IMR-90 (cell line): ENCODE measurements around the gene PRPF6. TPM values are rescaled to one million over a fixed set of nuclear protein-coding genes. Genes with fewer than 3 reads are reported as not detected.

Experiments
- ATAC-seq: fragments of 200-7000 bp; cut with Tn5 transposase; 2 replicates; pipeline ENCODE4 v1.9.1; 2020; ENCODE audit warnings: low read depth, mild to moderate bottlenecking, moderate library complexity
- BruUV-seq: library from RNA; stranded (reverse); fragments of 400-500 nt; replicated peaks from 2 replicates; lab custom pipeline; 2021; lab: Mats Ljungman, UMichigan
- CTCF ChIA-PET: fragments of 300-600 bp; formaldehyde crosslinking; extraction: SDS; loops from one replicate; lab custom pipeline; 2021; ENCODE audit warnings: antibody characterized with exemption; lab: Yijun Ruan, JAX
- POLR2A ChIA-PET: fragments of 300-600 bp; sonication (Branson Sonifier 250); formaldehyde crosslinking; loops from one replicate; lab custom pipeline; 2022; ENCODE audit warnings: antibody characterized with exemption; ENCODE audit not compliant: unreplicated experiment; lab: Charles Lee
- DNase-seq: peaks from one replicate; pipeline ENCODE4 v3.0.0; 2013
- H2AFZ ChIP-seq: replicated peaks from 2 replicates; pipeline ENCODE3; 2013; ENCODE audit warnings: low read length, mild to moderate bottlenecking; ENCODE audit not compliant: poor library complexity
- H2AK5ac ChIP-seq: 2 replicates; pipeline ENCODE4 v1.6.1; 2013; ENCODE audit warnings: low read depth, low read length, inconsistent platforms
- H2AK9ac ChIP-seq: replicated peaks from 2 replicates; pipeline ENCODE3; 2013; ENCODE audit warnings: mild to moderate bottlenecking, low read depth, low read length, moderate library complexity; ENCODE audit not compliant: poor library complexity
- H2BK120ac ChIP-seq: 2 replicates; pipeline ENCODE4 v1.6.1; 2013; ENCODE audit warnings: low read depth, low read length, inconsistent platforms
- H2BK15ac ChIP-seq: 3 replicates; pipeline ENCODE4 v1.6.1; 2013; ENCODE audit warnings: low read depth, low read length, inconsistent platforms
- H2BK20ac ChIP-seq: 2 replicates; pipeline ENCODE4 v1.6.1; 2013; ENCODE audit warnings: low read depth, mild to moderate bottlenecking, inconsistent platforms, low read length, moderate library complexity
- H2BK5ac ChIP-seq: 2 replicates; pipeline ENCODE4 v1.6.1; 2013; ENCODE audit warnings: mild to moderate bottlenecking, low read depth, low read length, inconsistent platforms; ENCODE audit not compliant: poor library complexity, severe bottlenecking
- H3K14ac ChIP-seq: replicated peaks from 2 replicates; pipeline ENCODE4 v1.6.1; 2013; ENCODE audit warnings: low read depth, low read length, inconsistent platforms
- H3K18ac ChIP-seq: 2 replicates; pipeline ENCODE4 v1.6.1; 2013; ENCODE audit warnings: low read depth, low read length, control low read depth
- H3K23ac ChIP-seq: 2 replicates; pipeline ENCODE4 v1.6.1; 2013; ENCODE audit warnings: low read depth, low read length, inconsistent platforms
- H3K27ac ChIP-seq: 2 replicates; pipeline ENCODE4 v1.5.1; 2013; ENCODE audit warnings: mild to moderate bottlenecking, control low read depth, low read length; ENCODE audit not compliant: insufficient read depth
- H3K27me3 ChIP-seq: 2 replicates; pipeline ENCODE4 v1.6.1; 2013; ENCODE audit warnings: low read length; ENCODE audit not compliant: control insufficient read depth, insufficient read depth
- H3K36me3 ChIP-seq: 2 replicates; pipeline ENCODE4 v1.6.1; 2013; ENCODE audit warnings: low read length, mixed read lengths; ENCODE audit not compliant: control insufficient read depth, insufficient read depth
- H3K4ac ChIP-seq: 2 replicates; pipeline ENCODE4 v1.6.1; 2013; ENCODE audit warnings: low read depth, low read length, inconsistent platforms
- H3K4me1 ChIP-seq: 2 replicates; pipeline ENCODE4 v1.6.1; 2013; ENCODE audit warnings: low read length, mixed read lengths; ENCODE audit not compliant: control insufficient read depth, insufficient read depth
- H3K4me2 ChIP-seq: 2 replicates; pipeline ENCODE4 v1.6.1; 2013; ENCODE audit warnings: low read depth, mild to moderate bottlenecking, control low read depth, low read length, moderate library complexity
- H3K4me3 ChIP-seq: 2 replicates; pipeline ENCODE4 v1.5.1; 2013; ENCODE audit warnings: low read depth, mild to moderate bottlenecking, control low read depth, low read length, moderate library complexity; ENCODE audit not compliant: insufficient read depth
- H3K56ac ChIP-seq: 2 replicates; pipeline ENCODE4 v1.6.1; 2013; ENCODE audit warnings: low read length, inconsistent platforms; ENCODE audit not compliant: insufficient read depth; ENCODE audit errors: extremely low read depth
- H3K79me1 ChIP-seq, 2 experiments: 2 replicates each; pipeline ENCODE4 v1.6.1; 2013; ENCODE audit warnings: low read length in 2 of 2, inconsistent platforms in 1 of 2, low read depth in 1 of 2
- H3K9ac ChIP-seq: 2 replicates; pipeline ENCODE4 v1.6.1; 2013; ENCODE audit warnings: low read depth, low read length, control low read depth
- H3K9me1 ChIP-seq: 2 replicates; pipeline ENCODE4 v1.6.1; 2013; ENCODE audit warnings: low read length, inconsistent platforms; ENCODE audit not compliant: insufficient read depth
- H3K9me3 ChIP-seq: 2 replicates; pipeline ENCODE4 v1.6.1; 2013; ENCODE audit warnings: low read length; ENCODE audit not compliant: control insufficient read depth, insufficient read depth
- H4K20me1 ChIP-seq: 2 replicates; pipeline ENCODE4 v1.6.1; 2013; ENCODE audit warnings: low read length, inconsistent platforms; ENCODE audit not compliant: insufficient read depth
- H4K5ac ChIP-seq: 2 replicates; pipeline ENCODE4 v1.6.1; 2013; ENCODE audit warnings: mild to moderate bottlenecking, low read depth, low read length, control low read depth
- H4K8ac ChIP-seq, 2 experiments: 2 replicates each; pipeline ENCODE4 v1.6.1; 2013; ENCODE audit warnings: low read depth in 2 of 2, low read length in 2 of 2, control low read depth in 1 of 2, inconsistent platforms in 1 of 2
- H4K91ac ChIP-seq: 2 replicates; pipeline ENCODE4 v1.6.1; 2013; ENCODE audit warnings: low read depth, low read length, inconsistent platforms; ENCODE audit not compliant: insufficient read depth
- MXI1 ChIP-seq: IDR thresholded peaks from 2 replicates; pipeline ENCODE4 v1.6.1; 2012; ENCODE audit warnings: low read depth, mild to moderate bottlenecking, low read length, moderate library complexity, borderline replicate concordance
- WGBS, 2 experiments: methylation state at CpG; one replicate each; pipeline versions ENCODE4 v1.1.5 to v1.1.7; 2013; ENCODE audit warnings: missing lambda C conversion rate in 2 of 2; ENCODE audit not compliant: insufficient read length in 1 of 2; ENCODE audit errors: extremely low coverage in 2 of 2; 5-methylcytosine and 5-hydroxymethylcytosine counted together
- dilution Hi-C: fragments of 300-500 bp; cut with HindIII; formaldehyde crosslinking; loops from one replicate; pipeline ENCODE4 v1.14.3; 2018; ENCODE audit warnings: low sequenced_read_pairs; ENCODE audit not compliant: unreplicated experiment
- in situ Hi-C: fragments of 300-500 bp; cut with MboI; formaldehyde crosslinking; loops from 3 replicates; pipeline ENCODE4 v1.14.3; 2019; ENCODE audit warnings: low sequenced_read_pairs, inconsistent platforms, mixed read lengths
- intact Hi-C: fragments of 100-400 bp; cut with micrococcal nuclease; formaldehyde crosslinking; loops from 2 replicates; pipeline ENCODE4 v1.10.0; 2022
- polyA plus RNA-seq, 3 experiments: library from polyadenylated mRNA; depleted of rRNA; stranded (reverse); fragments of >200 nt; gene quantifications; 2 replicates each; pipeline ENCODE4 v1.2.3, GENCODE V29; 2012; ENCODE audit warnings: low replicate concordance in 1 of 3
- total RNA-seq: library from RNA; depleted of rRNA; stranded (reverse); fragments of >200 nt; gene quantifications from 2 replicates; pipeline ENCODE4 v1.2.3, GENCODE V29; 2012
- TF ChIP-seq, protein P1 (sequence below): conservative IDR thresholded peaks from 2 replicates; pipeline ENCODE4 v1.5.1; 2012; ENCODE audit warnings: mild to moderate bottlenecking, low read depth, low read length, improper control_type of control experiment
- TF ChIP-seq, protein P2 (sequence below): fragments of 150-350 bp; IDR thresholded peaks from 2 replicates; pipeline ENCODE4 v1.6.1; 2017; ENCODE audit warnings: mild to moderate bottlenecking, antibody characterized with exemption, low read length, low read depth

PRPF6 gene
- total and polyA plus RNA-seq, 2 of the 4 experiments (the other 2 are of a cell fraction): 43.5 to 71.3 TPM

DNA sequence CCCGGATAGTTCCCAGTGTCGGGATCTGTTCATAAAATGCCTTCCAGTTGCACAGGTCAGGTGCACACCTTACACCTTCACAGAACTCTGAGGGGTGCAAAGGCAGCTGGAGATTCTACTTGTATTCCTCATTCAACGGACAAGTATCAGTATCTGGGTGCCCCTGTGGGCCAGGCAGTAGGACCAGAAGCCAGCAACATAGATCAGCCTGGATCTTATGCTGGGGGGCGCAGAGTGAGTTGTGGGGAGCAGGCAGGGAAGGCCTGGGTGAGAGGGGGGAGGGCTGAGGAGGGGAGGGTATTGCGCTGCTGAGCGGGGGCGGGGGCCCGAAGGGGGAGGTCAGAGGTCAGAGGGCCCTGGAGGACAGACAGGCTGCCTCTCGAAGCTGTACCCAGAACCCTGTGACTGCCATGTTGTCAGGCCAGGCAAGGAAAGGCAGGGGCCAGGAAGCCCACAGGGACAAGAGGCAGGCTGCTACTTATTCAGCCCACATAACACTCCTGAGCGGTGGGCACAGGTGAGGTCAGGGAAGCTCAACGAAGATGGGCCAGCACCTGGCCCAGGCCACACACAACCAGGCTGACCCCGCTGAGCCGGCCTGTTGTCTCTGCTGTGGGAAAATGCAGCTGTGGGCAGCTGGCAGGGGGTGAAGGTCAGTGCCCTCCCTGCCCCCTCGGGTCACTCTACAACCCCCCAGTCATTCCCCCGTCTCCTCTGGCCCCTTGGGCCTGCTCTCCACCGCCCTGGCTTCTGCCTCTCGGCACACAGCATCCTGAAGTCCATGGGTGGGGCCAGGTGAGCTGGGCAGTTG is 100.1 kb downstream of the PRPF6 start (continued):
- no peak for TF ChIP-seq MXI1

DNA sequence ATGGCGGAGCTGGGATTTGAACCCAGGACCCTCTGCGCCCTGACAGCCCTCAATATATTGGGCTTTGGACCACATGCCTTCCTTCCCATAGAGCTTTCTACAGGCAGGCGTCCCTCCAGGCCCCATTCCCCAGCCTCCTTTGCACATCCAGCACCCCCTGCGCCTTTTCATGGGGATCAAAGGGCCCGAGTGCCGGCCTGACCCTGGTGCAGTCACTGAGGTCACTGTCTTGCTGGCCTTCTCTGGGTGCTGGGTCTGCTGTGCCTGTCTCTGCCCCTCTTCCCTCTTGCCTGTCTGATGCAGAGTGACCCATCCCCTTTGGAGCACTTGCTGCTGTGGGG is 100.7 kb downstream of the PRPF6 start:
- H3K4me1 ChIP-seq: peaks cover 17% of the 10 kb centered on the region
- H3K23ac ChIP-seq: no peak overlapping the region
- no peaks in the 10 kb centered on the region for H3K9me1 ChIP-seq
- BruUV-seq: no TSS peak
- no peak overlapping the region for H3K9ac ChIP-seq
- no peak overlapping the region for H2BK120ac ChIP-seq
- H3K79me1 ChIP-seq: peaks cover 6 to 8% of the 10 kb centered on the region in 2 experiments; a peak in 3 of 4 replicates
- H3K9me3 ChIP-seq: peaks cover 2% of the 10 kb centered on the region; the same call in 1 of the 2 replicates
- dilution Hi-C loops: no loop called here
- no peak overlapping the region for H3K56ac ChIP-seq
- H4K91ac ChIP-seq: no peak overlapping the region
- H3K4me2 ChIP-seq: no peak overlapping the region
- ChIA-PET POLR2A (no interaction called here), CTCF (no interaction called here)
- H3K27ac ChIP-seq: no peak overlapping the region
- no peak overlapping the region for H2AK5ac ChIP-seq
- H2AFZ ChIP-seq: no peak overlapping the region
- H2BK20ac ChIP-seq: no peak overlapping the region
- intact Hi-C loops: no loop called here
- H3K4me3 ChIP-seq: no peak overlapping the region
- no peak for DNase-seq
- H2AK9ac ChIP-seq: no peak overlapping the region
- H4K8ac ChIP-seq: no peak overlapping the region
- WGBS, 2 experiments: 83% methylated on average over 2 of the region's 6 CpGs; no CpG with 5 or more reads in 1 of the 2 experiments
- no peak overlapping the region for H4K5ac ChIP-seq
- peaks cover 38% of the 10 kb centered on the region for H3K27me3 ChIP-seq
- ATAC-seq: no peak
- H2BK15ac ChIP-seq: no peak overlapping the region
- H3K36me3 ChIP-seq: no peaks in the 10 kb centered on the region
- no peak overlapping the region for H3K18ac ChIP-seq
- no peak overlapping the region for H3K14ac ChIP-seq
- in situ Hi-C loops: no loop called here
- H2BK5ac ChIP-seq: no peak overlapping the region
- no peak overlapping the region for H3K4ac ChIP-seq
- peaks cover 15% of the 10 kb centered on the region for H4K20me1 ChIP-seq
- TF ChIP-seq, protein P1, sequence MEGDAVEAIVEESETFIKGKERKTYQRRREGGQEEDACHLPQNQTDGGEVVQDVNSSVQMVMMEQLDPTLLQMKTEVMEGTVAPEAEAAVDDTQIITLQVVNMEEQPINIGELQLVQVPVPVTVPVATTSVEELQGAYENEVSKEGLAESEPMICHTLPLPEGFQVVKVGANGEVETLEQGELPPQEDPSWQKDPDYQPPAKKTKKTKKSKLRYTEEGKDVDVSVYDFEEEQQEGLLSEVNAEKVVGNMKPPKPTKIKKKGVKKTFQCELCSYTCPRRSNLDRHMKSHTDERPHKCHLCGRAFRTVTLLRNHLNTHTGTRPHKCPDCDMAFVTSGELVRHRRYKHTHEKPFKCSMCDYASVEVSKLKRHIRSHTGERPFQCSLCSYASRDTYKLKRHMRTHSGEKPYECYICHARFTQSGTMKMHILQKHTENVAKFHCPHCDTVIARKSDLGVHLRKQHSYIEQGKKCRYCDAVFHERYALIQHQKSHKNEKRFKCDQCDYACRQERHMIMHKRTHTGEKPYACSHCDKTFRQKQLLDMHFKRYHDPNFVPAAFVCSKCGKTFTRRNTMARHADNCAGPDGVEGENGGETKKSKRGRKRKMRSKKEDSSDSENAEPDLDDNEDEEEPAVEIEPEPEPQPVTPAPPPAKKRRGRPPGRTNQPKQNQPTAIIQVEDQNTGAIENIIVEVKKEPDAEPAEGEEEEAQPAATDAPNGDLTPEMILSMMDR: no peak
- TF ChIP-seq, protein P2, sequence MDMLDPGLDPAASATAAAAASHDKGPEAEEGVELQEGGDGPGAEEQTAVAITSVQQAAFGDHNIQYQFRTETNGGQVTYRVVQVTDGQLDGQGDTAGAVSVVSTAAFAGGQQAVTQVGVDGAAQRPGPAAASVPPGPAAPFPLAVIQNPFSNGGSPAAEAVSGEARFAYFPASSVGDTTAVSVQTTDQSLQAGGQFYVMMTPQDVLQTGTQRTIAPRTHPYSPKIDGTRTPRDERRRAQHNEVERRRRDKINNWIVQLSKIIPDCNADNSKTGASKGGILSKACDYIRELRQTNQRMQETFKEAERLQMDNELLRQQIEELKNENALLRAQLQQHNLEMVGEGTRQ: no peak
